Ovary (tissue), 9 donors: ENCODE results near the gene PTGES3L. TPM values are rescaled to one million over a fixed set of nuclear protein-coding genes. Genes with fewer than 3 reads are reported as not detected.

Source experiments
- DNase-seq, 5 donors: peaks; one replicate each; pipeline ENCODE4 v3.0.0-alpha.2; 2019 to 2020
- H3K27ac ChIP-seq, 2 donors: fragments of 200-600 bp; one replicate each; pipeline versions ENCODE4 v1.5.1 to v1.8.0; 2019 to 2022
- H3K27me3 ChIP-seq: fragments of 200-600 bp; one replicate; pipeline ENCODE4 v1.8.0; 2022
- H3K36me3 ChIP-seq: fragments of 200-600 bp; sonication (generic); one replicate; pipeline ENCODE4 v1.5.1; 2019
- H3K4me1 ChIP-seq: one replicate; pipeline ENCODE4 v1.8.1; 2013; ENCODE audit warnings: mild to moderate bottlenecking, moderate library complexity; ENCODE audit not compliant: insufficient read depth
- H3K4me3 ChIP-seq: fragments of 200-600 bp; sonication (generic); one replicate; pipeline ENCODE4 v1.5.1; 2017
- H3K9me3 ChIP-seq, 2 donors: fragments of 200-600 bp in 1 of 2; sonication (generic) in 1 of 2; one replicate each; pipeline versions ENCODE4 v1.5.1 to v1.8.1; 2013 to 2019; ENCODE audit warnings: mild to moderate bottlenecking in 1 of 2, moderate library complexity in 1 of 2
- CTCF ChIP-seq, 3 donors: fragments of 450-650 bp in 2 of 3; fragments of 200-600 bp in 1 of 3; IDR thresholded peaks; one replicate each; pipeline versions ENCODE4 v1.5.1 to v1.8.0; 2016 to 2022; ENCODE audit warnings: antibody characterized with exemption in 3 of 3, mild to moderate bottlenecking in 1 of 3
- EP300 ChIP-seq: sonication (generic); formaldehyde crosslinking; IDR thresholded peaks from one replicate; pipeline ENCODE4 v1.6.1; 2017; ENCODE audit warnings: antibody characterized with exemption
- POLR2A ChIP-seq: fragments of 450-650 bp; IDR thresholded peaks from one replicate; pipeline ENCODE4 v1.6.1; 2017; ENCODE audit warnings: antibody characterized with exemption, mild to moderate bottlenecking, moderate library complexity
- WGBS, 3 donors: extraction: QIAGEN DNeasy Blood & Tissue Kit in 1 of 3; methylation state at CpG; one replicate each; pipeline versions ENCODE4 v1.1.5 to v1.1.7; 2013 to 2017; 5-methylcytosine and 5-hydroxymethylcytosine counted together
- intact Hi-C, 4 donors: fragments of 100-400 bp; cut with DNase I; formaldehyde crosslinking; loops; one replicate each; pipeline versions ENCODE4 v1.11.0 to v1.15.1; 2022 to 2023
- polyA plus RNA-seq, 2 donors: library from polyadenylated mRNA; stranded (reverse); fragments of 200-250 nt in 1 of 2; fragments of 350-450 nt in 1 of 2; fragmentation: Illumina TruSeq in 1 of 2; extraction: RNeasy Lipid Tissue Mini Kit (QIAGEN cat#74804) in 1 of 2; gene quantifications; one replicate each; pipeline ENCODE4 v1.2.3, GENCODE V29; 2013 to 2014
- total RNA-seq, 7 donors: library from RNA; depleted of rRNA in 2 of 7; stranded (reverse); fragments of >200 nt in 2 of 7; fragmentation: NEBNext Ultra II Directional in 3 of 7; extraction: Animal tissue kit (Norgen Biotek cat#: 25700) in 3 of 7; gene quantifications; one replicate each; pipeline versions ENCODE4 v1.1.0 to v1.2.4, GENCODE V29; 2016 to 2023
- donor health status: DM: no; HTN: no; CAD: no; lungs with moderate emphysema.
- donor health status: DM: no; HTN: no; CAD: no.
- donor health status: Bipolar disorder and iron deficiency.
- donor health status: DM: yes; HTN: yes; CAD: no.
- donor health status: DM: no; HTN: no; CAD: no.
- donor health status: DM: yes; HTN: yes; CAD: no.

Gene PTGES3L
- total and polyA plus RNA-seq, 9 donors: 0.45 to 2.6 (median 0.66) TPM; not detected in 1

- no peaks in the 10 kb centered on the region for H3K36me3 ChIP-seq
- no peaks in the 10 kb centered on the region for H3K4me1 ChIP-seq
- DNase-seq: no peak
- H3K27me3 ChIP-seq: no peaks in the 10 kb centered on the region
- 88 to 91% (median 90%) methylated on average over 6 of the region's 6 CpGs for WGBS, 3 donors
- intact Hi-C loops: loop anchor here in 1 of 4 donors (10.0 kb wide), 1 partner anchor 145 kb away; the partner anchor contains the start of gene AOC2
- no peaks in the 10 kb centered on the region for H3K9me3 ChIP-seq
- H3K27ac ChIP-seq: no peak overlapping the region
- H3K4me3 ChIP-seq: no peak overlapping the region
- no peak for TF ChIP-seq CTCF (IDR thresholded peaks at IDR 0.05)
- no peak for TF ChIP-seq EP300
- no peak for TF ChIP-seq POLR2A
Measured at GRCh38 chr17:42989726-42990652, 10.1 kb upstream of the PTGES3L start.

- H3K36me3 ChIP-seq: no peaks in the 10 kb centered on the region
- H3K9me3 ChIP-seq: no peaks in the 10 kb centered on the region
- H3K27ac ChIP-seq: no peak overlapping the region
- intact Hi-C loops: no loop called here
- no peaks in the 10 kb centered on the region for H3K27me3 ChIP-seq
- no peaks in the 10 kb centered on the region for H3K4me1 ChIP-seq
- WGBS, 3 donors: 83 to 86% (median 84%) methylated on average over 5 of the region's 5 CpGs
- no peak for TF ChIP-seq POLR2A
- no peak for TF ChIP-seq CTCF (IDR thresholded peaks at IDR 0.05)
- TF ChIP-seq EP300: no peak
- no peak for DNase-seq
- H3K4me3 ChIP-seq: no peak overlapping the region
Measured at GRCh38 chr17:42989141-42989540, 9.3 kb upstream of the PTGES3L start.

- Histone ChIP-seq H3K27me3 (no peaks in the 10 kb centered on the region), H3K36me3 (no peaks in the 10 kb centered on the region), H3K4me1 (peaks cover 3% of the 10 kb centered on the region), H3K4me3 (no peak overlapping the region), H3K9me3 (no peaks in the 10 kb centered on the region), H3K27ac (no peak overlapping the region)
- intact Hi-C loops: no loop called here
- TF ChIP-seq POLR2A (no peak), EP300 (no peak), CTCF (IDR thresholded peaks at IDR 0.05) (no peak)
- WGBS, 3 donors: 0 to 67% (median 59%) methylated on average over 1 of the region's 1 CpG
- DNase-seq: no peak
Measured at GRCh38 chr17:42985225-42985624, 5.3 kb upstream of the PTGES3L start.

- no peak for DNase-seq
- Histone ChIP-seq H3K4me1 (peaks cover 7% of the 10 kb centered on the region), H3K27me3 (no peaks in the 10 kb centered on the region), H3K27ac (no peak overlapping the region), H3K4me3 (no peak overlapping the region), H3K9me3 (no peaks in the 10 kb centered on the region), H3K36me3 (no peaks in the 10 kb centered on the region)
- TF ChIP-seq EP300 (no peak), POLR2A (no peak), CTCF (IDR thresholded peaks at IDR 0.05) (no peak)
- intact Hi-C loops: no loop called here
Measured at GRCh38 chr17:42982266-42982665, 2.4 kb upstream of the PTGES3L start.
